H1 (cell line): Measurements from ENCODE around the gene NDNF. TPM values are rescaled to one million over a fixed set of nuclear protein-coding genes. Genes with fewer than 3 reads are reported as not detected.

ENCODE experiments used
- CTCF ChIA-PET: fragments of 300-600 bp; sonication (Branson Sonifier 250); formaldehyde crosslinking; loops from one replicate; lab custom pipeline; 2021; ENCODE audit not compliant: partially characterized antibody; lab: Charles Lee
- POLR2A ChIA-PET: fragments of 300-600 bp; sonication (Branson Sonifier 250); formaldehyde crosslinking; loops from one replicate; lab custom pipeline; 2021; ENCODE audit warnings: inconsistent platforms; ENCODE audit not compliant: partially characterized antibody; lab: Charles Lee
- DNase-seq, 2 experiments: peaks; one replicate each; pipeline versions ENCODE4 v3.0.0 to v3.0.0-alpha.2; 2010 to 2022; ENCODE audit warnings: low spot score in 2 of 2, low read depth in 1 of 2, mixed read lengths in 1 of 2
- FAIRE-seq: peaks from 2 replicates; lab custom pipeline; 2011; peaks lifted over from hg19 to GRCh38; lab: Jason Lieb, UNC
- H2AFZ ChIP-seq: 2 replicates; pipeline ENCODE4 v1.8.1; 2012; ENCODE audit warnings: low read length, inconsistent platforms
- H2AK5ac ChIP-seq: 2 replicates; pipeline ENCODE4 v1.6.1; 2013; ENCODE audit warnings: low read depth, low read length
- H2BK120ac ChIP-seq: replicated peaks from 2 replicates; pipeline ENCODE3; 2013; ENCODE audit warnings: low read depth, low read length, inconsistent platforms
- H2BK12ac ChIP-seq: 2 replicates; pipeline ENCODE4 v1.6.1; 2013; ENCODE audit warnings: low read depth, low read length
- H2BK15ac ChIP-seq: 2 replicates; pipeline ENCODE4 v1.6.1; 2013; ENCODE audit warnings: low read length
- H2BK20ac ChIP-seq: 2 replicates; pipeline ENCODE4 v1.6.1; 2013; ENCODE audit warnings: low read length
- H2BK5ac ChIP-seq: 2 replicates; pipeline ENCODE4 v1.6.1; 2013; ENCODE audit warnings: low read depth, low read length
- H3K14ac ChIP-seq: 2 replicates; pipeline ENCODE4 v1.6.1; 2013; ENCODE audit warnings: inconsistent platforms; ENCODE audit not compliant: insufficient read length
- H3K18ac ChIP-seq: 2 replicates; pipeline ENCODE4 v1.6.1; 2013; ENCODE audit warnings: low read length; ENCODE audit errors: extremely low read depth
- H3K23ac ChIP-seq: 2 replicates; pipeline ENCODE4 v1.6.1; 2013; ENCODE audit warnings: inconsistent platforms; ENCODE audit not compliant: insufficient read length
- H3K23me2 ChIP-seq: 2 replicates; pipeline ENCODE4 v1.6.1; 2013; ENCODE audit warnings: low read depth, low read length
- H3K27ac ChIP-seq: 2 replicates; pipeline ENCODE4 v1.6.1; 2011; ENCODE audit warnings: low read depth, low read length, inconsistent platforms
- H3K27me3 ChIP-seq, 4 experiments: replicated peaks in 1 of 4; 1 replicate in 1 of 4; 2 replicates in 3 of 4; pipeline versions ENCODE4 v1.6.1 to v1.8.1; 2011 to 2013; ENCODE audit warnings: low read length in 3 of 4, mild to moderate bottlenecking in 3 of 4, inconsistent platforms in 2 of 4, mixed read lengths in 2 of 4, moderate library complexity in 1 of 4; ENCODE audit not compliant: control insufficient read depth in 3 of 4, insufficient read depth in 3 of 4; ENCODE audit errors: extremely low read depth in 1 of 4
- H3K36me3 ChIP-seq, 4 experiments: 2 replicates each; pipeline versions ENCODE4 v1.6.1 to v1.8.1; 2011 to 2013; ENCODE audit warnings: mild to moderate bottlenecking in 4 of 4, low read length in 3 of 4, moderate library complexity in 2 of 4, control low read depth in 1 of 4, inconsistent platforms in 1 of 4; ENCODE audit not compliant: insufficient read depth in 4 of 4, control insufficient read depth in 2 of 4
- H3K4ac ChIP-seq: replicated peaks from 2 replicates; pipeline ENCODE3; 2013; ENCODE audit warnings: low read length, low read depth, mixed read lengths, inconsistent platforms; ENCODE audit not compliant: insufficient read length
- H3K4me1 ChIP-seq, 4 experiments: replicated peaks in 1 of 4; 1 replicate in 1 of 4; 2 replicates in 3 of 4; pipeline versions ENCODE4 v1.6.1 to v1.8.1; 2011 to 2013; ENCODE audit warnings: low read length in 3 of 4, inconsistent platforms in 2 of 4, mixed read lengths in 1 of 4; ENCODE audit not compliant: insufficient read depth in 4 of 4, control insufficient read depth in 3 of 4
- H3K4me2 ChIP-seq, 2 experiments: 2 replicates each; pipeline versions ENCODE4 v1.6.1 to v1.8.1; 2011 to 2013; ENCODE audit warnings: low read depth in 2 of 2, low read length in 2 of 2, control low read depth in 1 of 2, inconsistent platforms in 1 of 2, mild to moderate bottlenecking in 1 of 2; ENCODE audit not compliant: insufficient read depth in 1 of 2
- H3K4me3 ChIP-seq, 4 experiments: fragments of 200-600, 300-600 bp in 1 of 4; sonication (generic), shearing (Covaris generic), sonication (Bioruptor Twin) in 1 of 4; 2 replicates each; pipeline versions ENCODE4 v1.5.1 to v1.8.1; 2011 to 2016; ENCODE audit warnings: low read length in 4 of 4, low read depth in 3 of 4, control low read depth in 2 of 4, inconsistent platforms in 2 of 4, mild to moderate bottlenecking in 2 of 4, mixed read lengths in 1 of 4, moderate library complexity in 1 of 4; ENCODE audit not compliant: insufficient read depth in 2 of 4; ENCODE audit errors: extremely low read depth in 1 of 4
- H3K56ac ChIP-seq: replicated peaks from 2 replicates; pipeline ENCODE3; 2013; ENCODE audit warnings: low read depth, mild to moderate bottlenecking, mixed read lengths, low read length, inconsistent platforms; ENCODE audit not compliant: insufficient read length
- H3K79me1 ChIP-seq: 2 replicates; pipeline ENCODE4 v1.6.1; 2013; ENCODE audit warnings: low read depth, low read length, control low read depth
- H3K79me2 ChIP-seq, 2 experiments: 2 replicates each; pipeline versions ENCODE4 v1.6.1 to v1.8.1; 2012 to 2013; ENCODE audit warnings: low read length in 2 of 2, mild to moderate bottlenecking in 2 of 2, inconsistent platforms in 1 of 2; ENCODE audit not compliant: insufficient read depth in 2 of 2, control insufficient read depth in 1 of 2
- H3K9ac ChIP-seq, 4 experiments: replicated peaks in 1 of 4; 1 replicate in 1 of 4; 2 replicates in 3 of 4; pipeline versions ENCODE4 v1.6.1 to v1.8.1; 2011 to 2013; ENCODE audit warnings: low read depth in 3 of 4, low read length in 3 of 4, control low read depth in 2 of 4, mild to moderate bottlenecking in 2 of 4, moderate library complexity in 2 of 4, inconsistent platforms in 1 of 4; ENCODE audit errors: extremely low read depth in 1 of 4
- H3K9me3 ChIP-seq, 2 experiments: 2 replicates each; pipeline versions ENCODE4 v1.6.1 to v1.8.1; 2012 to 2013; ENCODE audit warnings: mild to moderate bottlenecking in 2 of 2, moderate library complexity in 2 of 2, control low read depth in 1 of 2, inconsistent platforms in 1 of 2, low read depth in 1 of 2, low read length in 1 of 2, mixed read lengths in 1 of 2; ENCODE audit not compliant: insufficient read depth in 2 of 2
- H4K20me1 ChIP-seq, 2 experiments: replicated peaks in 1 of 2; 2 replicates each; pipeline versions ENCODE3 to v1.8.1; 2011 to 2013; ENCODE audit warnings: inconsistent platforms in 2 of 2, low read length in 2 of 2, mild to moderate bottlenecking in 1 of 2; ENCODE audit not compliant: insufficient read depth in 2 of 2, control insufficient read depth in 1 of 2
- H4K5ac ChIP-seq: 2 replicates; pipeline ENCODE4 v1.6.1; 2013; ENCODE audit warnings: low read length, low read depth, mixed read lengths, inconsistent platforms; ENCODE audit not compliant: insufficient read length
- H4K8ac ChIP-seq: 2 replicates; pipeline ENCODE4 v1.8.0; 2013; ENCODE audit warnings: mild to moderate bottlenecking, moderate library complexity, low read length, inconsistent platforms; ENCODE audit not compliant: insufficient read depth; ENCODE audit errors: extremely low read depth
- H4K91ac ChIP-seq: replicated peaks from 2 replicates; pipeline ENCODE3; 2013; ENCODE audit warnings: low read length, mixed read lengths, inconsistent platforms; ENCODE audit not compliant: insufficient read length
- ASH2L ChIP-seq: fragments of 200-600, 300-600 bp; sonication (generic); IDR thresholded peaks from one replicate; pipeline ENCODE4 v1.7.1; 2017; ENCODE audit warnings: low read length
- BACH1 ChIP-seq: IDR thresholded peaks from 2 replicates; pipeline ENCODE4 v1.6.1; 2012; ENCODE audit warnings: low read length, improper control_type of control experiment
- BCL11A ChIP-seq, 2 experiments: IDR thresholded peaks; one replicate each; pipeline ENCODE4 v1.6.1; 2011; ENCODE audit warnings: low read depth in 2 of 2, low read length in 2 of 2, mild to moderate bottlenecking in 2 of 2
- CREB1 ChIP-seq: IDR thresholded peaks from 2 replicates; pipeline ENCODE4 v1.6.1; 2012; ENCODE audit warnings: inconsistent platforms
- GTF2F1 ChIP-seq: IDR thresholded peaks from 2 replicates; pipeline ENCODE4 v1.6.1; 2012; ENCODE audit warnings: low read depth, low read length, improper control_type of control experiment, borderline replicate concordance
- POLR2AphosphoS5 ChIP-seq: IDR thresholded peaks from 2 replicates; pipeline ENCODE4 v1.6.1; 2011; ENCODE audit warnings: low read depth, low read length
- POU5F1 ChIP-seq: IDR thresholded peaks from 2 replicates; pipeline ENCODE4 v1.6.1; 2011; ENCODE audit warnings: low read depth, mild to moderate bottlenecking, low read length, moderate library complexity
- SIN3A ChIP-seq, 2 experiments: IDR thresholded peaks in 1 of 2; conservative IDR thresholded peaks in 1 of 2; 2 replicates each; pipeline ENCODE4 v1.6.1; 2011 to 2012; ENCODE audit warnings: low read length in 2 of 2, improper control_type of control experiment in 1 of 2, low read depth in 1 of 2, mild to moderate bottlenecking in 1 of 2
- SIRT6 ChIP-seq: IDR thresholded peaks from one replicate; pipeline ENCODE4 v1.7.1; 2012; ENCODE audit warnings: low read length, inconsistent platforms
- SP2 ChIP-seq: IDR thresholded peaks from 2 replicates; pipeline ENCODE4 v1.6.1; 2012; ENCODE audit warnings: mild to moderate bottlenecking, low read length, inconsistent platforms
- WGBS, 2 experiments: shearing (Covaris generic) in 1 of 2; methylation state at CpG; one replicate each; pipeline versions ENCODE4 v1.1.6 to v1.1.7; 2013 to 2015; ENCODE audit warnings: low lambda C conversion rate in 2 of 2, mixed read lengths in 2 of 2, inconsistent platforms in 1 of 2, low coverage in 1 of 2, missing lambda C conversion rate in 1 of 2; ENCODE audit not compliant: insufficient replicate concordance in 2 of 2, insufficient coverage in 1 of 2, insufficient read length in 1 of 2; ENCODE audit errors: extremely low coverage in 1 of 2, missing lambda C conversion rate in 1 of 2; 5-methylcytosine and 5-hydroxymethylcytosine counted together
- polyA plus RNA-seq, 7 experiments: library from polyadenylated mRNA; depleted of rRNA in 3 of 7; stranded (reverse) in 5 of 7; unstranded in 2 of 7; fragments of >200 nt in 5 of 7; fragments of 200-250 nt in 2 of 7; gene quantifications; 1 replicate in 5 of 7; 2 replicates in 1 of 7; 4 replicates in 1 of 7; pipeline versions ENCODE4 v1.2.1 to v1.2.3, GENCODE V29; 2011 to 2013; ENCODE audit warnings: missing spikeins in 2 of 7, mixed read lengths in 2 of 7
- total RNA-seq: library from RNA; stranded (reverse); fragmentation: NEBNext Ultra II Directional; extraction: Animal tissue kit (Norgen Biotek cat#: 25700); gene quantifications from 2 replicates; pipeline ENCODE4 v1.2.1, GENCODE V29; 2021
- TF ChIP-seq, protein P1 (sequence below): IDR thresholded peaks from 2 replicates; pipeline ENCODE4 v1.6.1; 2011; ENCODE audit warnings: low read length, improper control_type of control experiment

NDNF gene
- total and polyA plus RNA-seq, 2 of the 8 experiments (the other 6 are each of a cell fraction or from before 2014, with no cell fraction given), result 0.70 to 1.6 TPM

GRCh38 chr4:121070696-121071639 lies 1.4 kb downstream of the NDNF start:
- H2BK12ac ChIP-seq, result peak overlapping the region; percentile 42; the same call in 1 of the 2 replicates
- no peak overlapping the region for H3K23ac ChIP-seq
- H3K4me3 ChIP-seq, result peak overlapping the region; percentile 70 to 91 (median 76)
- ChIA-PET POLR2A (interaction anchor here (0.7 to 1.2 kb wide), 2 partner anchors 150 to 153 kb away, joined by 3 to 5 read pairs; no protein-coding TSS in a partner anchor), CTCF (interaction anchor here (0.6 to 1.8 kb wide), 27 partner anchors 9 to 977 kb away, joined by 3 to 12 read pairs (median 3); no protein-coding TSS in a partner anchor)
- FAIRE-seq (no peak), DNase-seq (peak in 1 of 2 experiments; percentile 75)
- peaks cover 0 to 12% (median 4%) of the 10 kb centered on the region in 4 experiments; a peak in 5 of 7 replicates for H3K4me1 ChIP-seq
- H3K79me2 ChIP-seq, result no peaks in the 10 kb centered on the region
- H2AK5ac ChIP-seq, result no peak overlapping the region
- peaks cover 0 to 24% (median 17%) of the 10 kb centered on the region in 4 experiments; a peak in 6 of 7 replicates for H3K27me3 ChIP-seq
- H3K36me3 ChIP-seq, result no peaks in the 10 kb centered on the region
- peak overlapping the region; percentile 35 for H3K4ac ChIP-seq
- H3K79me1 ChIP-seq, result no peaks in the 10 kb centered on the region
- H3K9ac ChIP-seq, result peak overlapping the region in 1 of 4 experiments; percentile 46; a peak in 2 of 7 replicates
- no peaks in the 10 kb centered on the region for H4K20me1 ChIP-seq
- WGBS, 2 experiments, result 1% methylated on average over 64 of the region's 64 CpGs; no CpG with 5 or more reads in 1 of the 2 experiments
- H3K27ac ChIP-seq, result no peak overlapping the region
- peaks cover 18% of the 10 kb centered on the region for H3K23me2 ChIP-seq
- H4K5ac ChIP-seq, result no peak overlapping the region
- no peak overlapping the region for H3K14ac ChIP-seq
- H2BK20ac ChIP-seq, result no peak overlapping the region
- H3K56ac ChIP-seq, result no peak overlapping the region
- no peak overlapping the region for H2BK15ac ChIP-seq
- peak overlapping the region; percentile 83 for H3K4me2 ChIP-seq
- peak overlapping the region; percentile 91 for H4K8ac ChIP-seq
- H2BK120ac ChIP-seq, result no peak overlapping the region
- peak overlapping the region; percentile 52; the same call in 1 of the 2 replicates for H3K18ac ChIP-seq
- peak overlapping the region; percentile 86 for H2AFZ ChIP-seq
- H2BK5ac ChIP-seq, result no peak overlapping the region
- no peaks in the 10 kb centered on the region for H3K9me3 ChIP-seq
- H4K91ac ChIP-seq, result no peak overlapping the region
- no peak for TF ChIP-seq SP2
- TF ChIP-seq, protein P1, sequence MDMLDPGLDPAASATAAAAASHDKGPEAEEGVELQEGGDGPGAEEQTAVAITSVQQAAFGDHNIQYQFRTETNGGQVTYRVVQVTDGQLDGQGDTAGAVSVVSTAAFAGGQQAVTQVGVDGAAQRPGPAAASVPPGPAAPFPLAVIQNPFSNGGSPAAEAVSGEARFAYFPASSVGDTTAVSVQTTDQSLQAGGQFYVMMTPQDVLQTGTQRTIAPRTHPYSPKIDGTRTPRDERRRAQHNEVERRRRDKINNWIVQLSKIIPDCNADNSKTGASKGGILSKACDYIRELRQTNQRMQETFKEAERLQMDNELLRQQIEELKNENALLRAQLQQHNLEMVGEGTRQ, result no peak
- no peak for TF ChIP-seq CREB1
- TF ChIP-seq GTF2F1, result no peak
- peak; percentile 16; the same call in 1 of the 2 replicates for TF ChIP-seq BACH1
- TF ChIP-seq BCL11A (IDR thresholded peaks at IDR 0.05; ENCODE audit: low read depth in 2 of 2, low read length in 2 of 2), result no peak
- peak; percentile 15 to 44; a peak in 1 of 4 replicates for TF ChIP-seq SIN3A (conservative IDR thresholded peaks at IDR 0.05 in 1 of 2, IDR thresholded peaks at IDR 0.05 in 1 of 2; ENCODE audit: low read depth in 1 of 2, low read length in 2 of 2)
- TF ChIP-seq POU5F1, result no peak
- no peak for TF ChIP-seq POLR2AphosphoS5
- peak; percentile 84 for TF ChIP-seq ASH2L
- no peak for TF ChIP-seq SIRT6
